ENCODE data around the gene SHROOM1. TPM values are rescaled to one million over a fixed set of nuclear protein-coding genes. Genes with fewer than 3 reads are reported as not detected.

The SHROOM1 gene
- total and polyA plus RNA-seq, 9 of the 15 experiments (the other 6 are each of a cell fraction or from before 2014, with no cell fraction given), result 0.44 to 26.5 (median 11.9) TPM

DNA sequence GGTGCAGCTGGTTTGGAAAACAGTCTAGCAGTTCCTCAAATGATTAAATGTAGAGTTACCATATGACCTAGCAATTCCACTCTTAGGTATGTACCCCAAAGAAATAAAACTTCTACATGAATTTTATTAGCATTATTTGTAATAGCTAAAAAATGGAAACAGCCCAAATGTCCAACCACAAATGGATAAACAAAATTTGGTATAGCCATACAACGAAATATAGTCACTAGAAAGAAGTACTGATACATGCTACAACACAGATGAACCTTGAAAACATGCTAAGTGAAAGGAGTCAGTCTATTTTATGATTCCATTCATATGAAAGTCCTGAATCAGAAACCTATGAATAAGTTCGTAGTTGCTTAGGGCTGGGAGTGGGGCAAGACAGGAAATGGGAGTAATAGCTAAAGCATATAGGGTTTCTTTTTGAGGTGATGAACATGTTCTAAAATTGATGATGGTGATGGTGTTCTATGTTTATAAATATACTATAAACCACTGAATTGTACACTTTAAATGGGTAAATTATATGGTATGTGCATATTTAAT, 29.5 kb upstream of the SHROOM1 start:
- H3K9me3 ChIP-seq (replicated peaks; ENCODE audit: control insufficient read depth, insufficient read depth, low read depth, low read length), result no peaks in the 10 kb centered on the region
- no peaks in the 10 kb centered on the region for H3K79me2 ChIP-seq (ENCODE audit: control insufficient read depth, insufficient read depth, low read length)
- FAIRE-seq (no peak), DNase-seq (ENCODE audit: extremely low read depth in 1 of 4, low spot score in 3 of 4) (no peak), ATAC-seq (no peak)
- TF ChIP-seq CTBP1 (IDR thresholded peaks at IDR 0.05; ENCODE audit: borderline replicate concordance) (no peak), ZNF717 (CRISPR knock-in tag; IDR thresholded peaks at IDR 0.05) (no peak)
- TF ChIP-seq, protein P1, sequence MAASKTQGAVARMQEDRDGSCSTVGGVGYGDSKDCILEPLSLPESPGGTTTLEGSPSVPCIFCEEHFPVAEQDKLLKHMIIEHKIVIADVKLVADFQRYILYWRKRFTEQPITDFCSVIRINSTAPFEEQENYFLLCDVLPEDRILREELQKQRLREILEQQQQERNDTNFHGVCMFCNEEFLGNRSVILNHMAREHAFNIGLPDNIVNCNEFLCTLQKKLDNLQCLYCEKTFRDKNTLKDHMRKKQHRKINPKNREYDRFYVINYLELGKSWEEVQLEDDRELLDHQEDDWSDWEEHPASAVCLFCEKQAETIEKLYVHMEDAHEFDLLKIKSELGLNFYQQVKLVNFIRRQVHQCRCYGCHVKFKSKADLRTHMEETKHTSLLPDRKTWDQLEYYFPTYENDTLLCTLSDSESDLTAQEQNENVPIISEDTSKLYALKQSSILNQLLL (CRISPR knock-in tag; IDR thresholded peaks at IDR 0.05; ENCODE audit: borderline replicate concordance), result no peak
- no peak overlapping the region for H3K4me3 ChIP-seq
- H3K4me1 ChIP-seq (replicated peaks in 1 of 2; ENCODE audit: control insufficient read depth in 2 of 2, insufficient read depth in 2 of 2, low read length in 2 of 2), result peaks cover 2 to 3% of the 10 kb centered on the region in 2 experiments; a peak in 2 of 5 replicates
- POLR2A ChIA-PET, result interaction anchor here (2.5 to 3.1 kb wide), 2 partner anchors 10 kb away, joined by 7 to 22 read pairs; no protein-coding TSS in a partner anchor
- no peak overlapping the region for H3K9ac ChIP-seq (ENCODE audit: insufficient read depth in 1 of 2, low read depth in 2 of 2, low read length in 2 of 2)
- peak overlapping the region; percentile 56; the same call in 1 of the 2 replicates for H2AFZ ChIP-seq (ENCODE audit: low read depth, low read length)
- CTCF ChIA-PET (ENCODE audit: low intra/inter-chr PET ratio), result interaction anchor here (0.6 kb wide), 1 partner anchor 97 kb away, joined by 3 read pairs; no protein-coding TSS in a partner anchor
- no peak overlapping the region for H3K27ac ChIP-seq (ENCODE audit: extremely low read depth, low read depth, low read length)
- H3K9me1 ChIP-seq (ENCODE audit: control insufficient read depth, insufficient read depth, low read length), result no peaks in the 10 kb centered on the region
- no peak overlapping the region for H3K4me2 ChIP-seq (ENCODE audit: insufficient read depth, low read length)
- in situ Hi-C loops (cut with MboI) (no loop called here), intact Hi-C loops (cut with micrococcal nuclease) (no loop called here)
- no TSS peak for BruUV-seq (replicated peaks)
- 32% methylated on average over 2 of the region's 2 CpGs for WGBS (ENCODE audit: insufficient coverage, low coverage, missing lambda C conversion rate)
- H4K20me1 ChIP-seq (replicated peaks; ENCODE audit: control insufficient read depth, insufficient read depth, low read length), result no peaks in the 10 kb centered on the region
- no peaks in the 10 kb centered on the region for H3K27me3 ChIP-seq (ENCODE audit: control insufficient read depth in 2 of 2, insufficient read depth in 2 of 2, low read length in 2 of 2)
- no peaks in the 10 kb centered on the region for H3K36me3 ChIP-seq (ENCODE audit: control insufficient read depth, insufficient read depth, low read length)

DNA sequence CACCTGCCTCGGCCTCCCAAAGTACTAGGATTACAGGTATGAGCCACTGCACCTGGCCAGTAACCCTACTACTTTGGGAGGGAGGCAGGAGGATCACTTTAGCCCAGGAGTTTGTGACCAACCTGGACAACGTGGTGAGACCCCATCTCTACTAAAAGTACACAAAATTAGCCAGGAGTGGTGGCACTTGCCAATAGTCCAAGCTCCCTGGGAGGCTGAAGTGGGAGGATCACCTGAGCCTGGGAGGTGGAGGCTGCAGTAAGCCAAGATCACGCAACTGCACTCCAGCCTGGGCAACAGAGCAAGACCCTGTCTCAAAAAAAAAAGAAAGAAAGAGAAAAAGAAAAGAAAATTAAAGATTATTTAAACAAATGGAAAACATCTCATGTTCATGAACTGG, 25.6 kb upstream of the SHROOM1 start:
- H3K9me1 ChIP-seq (ENCODE audit: control insufficient read depth, insufficient read depth, low read length), result no peaks in the 10 kb centered on the region
- no peak overlapping the region for H3K9ac ChIP-seq (ENCODE audit: insufficient read depth in 1 of 2, low read depth in 2 of 2, low read length in 2 of 2)
- no peak overlapping the region for H3K4me2 ChIP-seq (ENCODE audit: insufficient read depth, low read length)
- intact Hi-C loops (cut with micrococcal nuclease), result no loop called here
- FAIRE-seq (no peak), ATAC-seq (no peak), DNase-seq (ENCODE audit: extremely low read depth in 1 of 4, low spot score in 3 of 4) (no peak)
- WGBS (ENCODE audit: insufficient coverage, low coverage, missing lambda C conversion rate), result 22% methylated on average over 3 of the region's 3 CpGs
- ChIA-PET POLR2A (interaction anchor here (0.6 to 3.0 kb wide), 3 partner anchors 10 to 324 kb away, joined by 3 to 17 read pairs (median 3); partner anchors contain the start of genes GDF9 and UQCRQ), CTCF (ENCODE audit: low intra/inter-chr PET ratio) (no interaction called here)
- no peaks in the 10 kb centered on the region for H3K9me3 ChIP-seq (replicated peaks; ENCODE audit: control insufficient read depth, insufficient read depth, low read depth, low read length)
- peak; percentile 66 for TF ChIP-seq ZNF121 (CRISPR knock-in tag; conservative IDR thresholded peaks at IDR 0.05)
- TF ChIP-seq, protein P2, sequence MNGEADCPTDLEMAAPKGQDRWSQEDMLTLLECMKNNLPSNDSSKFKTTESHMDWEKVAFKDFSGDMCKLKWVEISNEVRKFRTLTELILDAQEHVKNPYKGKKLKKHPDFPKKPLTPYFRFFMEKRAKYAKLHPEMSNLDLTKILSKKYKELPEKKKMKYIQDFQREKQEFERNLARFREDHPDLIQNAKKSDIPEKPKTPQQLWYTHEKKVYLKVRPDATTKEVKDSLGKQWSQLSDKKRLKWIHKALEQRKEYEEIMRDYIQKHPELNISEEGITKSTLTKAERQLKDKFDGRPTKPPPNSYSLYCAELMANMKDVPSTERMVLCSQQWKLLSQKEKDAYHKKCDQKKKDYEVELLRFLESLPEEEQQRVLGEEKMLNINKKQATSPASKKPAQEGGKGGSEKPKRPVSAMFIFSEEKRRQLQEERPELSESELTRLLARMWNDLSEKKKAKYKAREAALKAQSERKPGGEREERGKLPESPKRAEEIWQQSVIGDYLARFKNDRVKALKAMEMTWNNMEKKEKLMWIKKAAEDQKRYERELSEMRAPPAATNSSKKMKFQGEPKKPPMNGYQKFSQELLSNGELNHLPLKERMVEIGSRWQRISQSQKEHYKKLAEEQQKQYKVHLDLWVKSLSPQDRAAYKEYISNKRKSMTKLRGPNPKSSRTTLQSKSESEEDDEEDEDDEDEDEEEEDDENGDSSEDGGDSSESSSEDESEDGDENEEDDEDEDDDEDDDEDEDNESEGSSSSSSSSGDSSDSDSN (IDR thresholded peaks at IDR 0.05; ENCODE audit: borderline replicate concordance in 1 of 2, low read depth in 2 of 2, low read length in 2 of 2), result no peak
- H3K4me3 ChIP-seq, result no peak overlapping the region
- in situ Hi-C loops (cut with MboI), result no loop called here
- no peaks in the 10 kb centered on the region for H4K20me1 ChIP-seq (replicated peaks; ENCODE audit: control insufficient read depth, insufficient read depth, low read length)
- H3K27me3 ChIP-seq (ENCODE audit: control insufficient read depth in 2 of 2, insufficient read depth in 2 of 2, low read length in 2 of 2), result no peaks in the 10 kb centered on the region
- H3K79me2 ChIP-seq (ENCODE audit: control insufficient read depth, insufficient read depth, low read length), result no peaks in the 10 kb centered on the region
- H2AFZ ChIP-seq (ENCODE audit: low read depth, low read length), result no peak overlapping the region
- BruUV-seq (replicated peaks), result no TSS peak
- peaks cover 0 to 2% of the 10 kb centered on the region in 2 experiments; a peak in 2 of 5 replicates for H3K4me1 ChIP-seq (replicated peaks in 1 of 2; ENCODE audit: control insufficient read depth in 2 of 2, insufficient read depth in 2 of 2, low read length in 2 of 2)
- no peak overlapping the region for H3K27ac ChIP-seq (ENCODE audit: extremely low read depth, low read depth, low read length)
- H3K36me3 ChIP-seq (ENCODE audit: control insufficient read depth, insufficient read depth, low read length), result no peaks in the 10 kb centered on the region

Measured in K562 (cell line).